ENCODE results near the gene RERE.
"Not testable (repeated sequence)": the region's sequence is repeated elsewhere in the genome, so short reads cannot be mapped to it uniquely, and the experiment has no call there.

Gene RERE

DNA sequence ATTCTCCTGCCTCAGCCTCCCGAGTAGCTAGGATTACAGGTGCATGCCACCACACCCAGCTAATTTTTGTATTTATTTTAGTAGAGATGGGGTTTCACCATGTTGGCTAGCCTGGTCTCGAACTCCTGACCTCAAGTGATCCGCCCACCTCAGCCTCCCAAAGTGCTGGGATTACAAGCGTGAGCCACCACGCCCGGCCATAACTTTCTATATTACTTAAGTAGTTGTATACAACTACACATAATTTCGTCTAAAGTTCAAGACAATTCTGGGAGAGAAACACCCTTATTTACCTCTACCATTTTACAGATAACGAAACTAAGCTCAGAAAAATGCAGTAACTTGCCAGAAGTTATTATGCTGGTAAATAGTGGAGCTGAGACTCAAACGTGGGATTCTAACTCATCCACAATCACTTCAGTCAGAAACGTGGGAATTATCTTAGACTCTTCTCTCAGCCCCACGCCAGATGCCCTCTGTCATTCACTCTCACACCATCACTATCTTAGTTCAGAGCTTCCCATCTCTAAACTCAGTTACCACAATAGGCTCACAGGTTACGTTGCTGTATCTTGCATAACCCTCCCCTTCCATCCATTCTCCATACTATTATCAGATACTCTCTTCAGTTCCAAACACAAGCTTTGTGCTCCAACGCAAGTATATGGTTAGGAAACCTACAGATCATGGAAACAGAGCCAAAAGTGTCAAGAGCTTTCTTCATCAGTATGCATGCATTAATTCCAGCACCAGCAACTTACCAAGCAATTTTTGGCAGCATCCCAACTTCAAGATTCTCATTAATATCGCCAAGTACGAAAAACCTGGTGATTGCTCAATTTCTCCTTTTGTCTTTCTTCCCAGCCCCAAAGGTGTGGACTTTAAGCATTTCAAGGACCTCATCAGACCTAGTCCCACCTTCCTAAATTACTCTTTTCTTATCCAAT is 69.3 kb downstream of the RERE start:
- no peak for DNase-seq

DNA sequence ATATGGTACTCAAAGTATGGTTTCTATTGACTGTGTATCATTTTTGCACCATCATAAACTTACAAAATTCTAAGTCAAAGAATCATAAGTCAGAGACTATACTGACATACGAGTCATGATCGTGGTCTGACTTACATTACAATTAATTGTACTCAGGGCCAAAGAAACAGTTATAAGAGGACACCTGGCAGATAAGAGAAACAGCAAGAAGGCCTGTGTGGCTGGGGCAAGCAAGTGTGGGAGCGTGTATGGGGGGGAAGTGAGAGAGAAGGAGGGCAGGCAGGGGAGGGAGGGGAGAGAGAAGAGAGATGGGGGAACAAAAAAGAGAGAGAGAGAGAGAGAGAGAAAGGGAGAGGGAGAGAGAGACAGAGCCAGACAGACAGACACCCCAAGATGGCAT is 70.9 kb downstream of the RERE start:
- no peak for DNase-seq

DNA sequence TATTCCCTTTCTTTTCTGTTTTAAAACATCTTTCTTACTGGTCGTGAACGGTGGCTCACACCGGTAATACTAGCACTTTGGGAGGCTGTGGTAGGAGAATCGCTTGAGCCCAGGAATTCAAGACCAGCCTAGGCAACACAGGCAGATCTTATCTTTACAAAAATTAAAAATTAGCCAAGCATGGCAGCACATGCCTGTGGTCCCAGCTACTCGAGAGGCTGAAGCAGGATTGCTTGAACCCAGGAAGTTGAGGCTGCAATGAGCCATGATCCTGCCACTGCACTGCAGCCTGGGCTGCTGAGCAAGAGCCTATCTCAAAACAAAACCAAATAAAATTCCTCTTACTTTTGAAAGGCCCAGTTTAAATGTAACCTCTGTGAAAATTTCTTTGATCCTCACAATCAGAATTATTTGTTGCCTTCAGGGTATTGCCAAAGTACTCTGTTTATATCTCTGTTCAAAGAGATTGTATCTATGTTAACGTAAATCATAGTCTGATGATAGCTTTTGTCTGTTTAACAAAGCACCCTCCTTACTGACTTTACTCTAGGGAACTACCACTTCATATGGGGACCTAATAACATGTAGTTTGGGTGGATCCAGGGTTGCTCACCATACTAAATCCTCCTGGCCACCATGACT is 71.6 kb downstream of the RERE start:
- DNase-seq, result no peak

DNA sequence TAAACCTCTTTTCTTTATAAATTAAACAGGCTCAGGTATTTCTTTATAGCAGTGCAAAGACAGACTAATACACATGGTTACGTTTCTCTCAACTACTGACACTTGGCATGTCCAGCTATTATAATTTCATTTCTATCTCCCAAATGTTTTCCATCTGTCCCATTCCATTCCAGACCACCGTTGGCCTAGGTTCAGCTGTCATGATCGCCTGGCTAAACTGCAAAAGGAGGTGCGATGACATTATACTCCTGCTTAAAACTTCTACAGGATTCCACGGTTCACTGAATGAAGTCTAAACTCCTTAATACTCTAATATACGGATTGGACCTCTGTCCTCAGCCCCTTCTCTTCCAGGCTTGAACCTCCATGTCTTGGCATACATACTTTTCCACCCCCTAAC is 72.1 kb downstream of the RERE start:
- no peak for DNase-seq

DNA sequence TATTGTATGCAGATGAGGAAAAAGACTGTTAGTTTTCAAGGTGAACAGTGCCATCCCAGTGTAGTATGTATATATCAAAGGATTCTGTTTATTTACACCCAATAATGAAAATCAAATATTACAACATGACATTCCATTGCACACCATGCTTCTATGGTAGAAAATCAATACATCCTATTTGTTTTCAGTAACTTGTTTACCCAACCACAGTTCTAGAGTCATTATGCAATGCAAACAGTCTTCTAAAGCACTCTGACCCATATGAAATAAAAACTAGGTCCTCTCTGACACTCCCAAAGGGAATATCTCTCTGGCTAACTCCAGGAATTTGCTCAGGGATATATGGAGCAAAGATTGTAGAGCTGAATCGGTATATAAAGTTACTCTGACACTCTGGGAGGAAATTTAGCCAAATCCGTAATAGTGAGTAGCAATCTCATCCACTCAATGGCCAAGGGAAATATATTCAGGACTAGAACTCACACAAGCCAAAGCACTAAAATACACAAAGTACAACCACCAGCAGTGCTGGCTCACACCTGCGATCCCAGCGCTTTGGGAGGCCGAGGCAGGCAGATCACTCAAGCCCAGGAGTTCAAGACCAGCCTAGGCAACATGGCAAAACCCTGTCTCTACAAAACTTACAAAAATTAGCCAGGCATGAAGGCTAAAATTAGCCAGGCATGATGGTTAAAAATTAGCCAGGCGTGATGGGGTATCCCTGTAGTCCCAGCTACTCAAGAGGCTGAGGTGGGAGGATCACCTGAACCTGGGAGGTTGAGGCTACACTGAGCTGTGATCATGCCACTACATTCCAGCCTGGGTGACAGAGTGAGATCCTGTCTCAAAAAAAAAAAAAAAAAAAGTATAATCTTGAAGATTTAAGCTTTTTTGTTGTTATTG is 75.2 kb downstream of the RERE start:
- DNase-seq, result no peak

DNA sequence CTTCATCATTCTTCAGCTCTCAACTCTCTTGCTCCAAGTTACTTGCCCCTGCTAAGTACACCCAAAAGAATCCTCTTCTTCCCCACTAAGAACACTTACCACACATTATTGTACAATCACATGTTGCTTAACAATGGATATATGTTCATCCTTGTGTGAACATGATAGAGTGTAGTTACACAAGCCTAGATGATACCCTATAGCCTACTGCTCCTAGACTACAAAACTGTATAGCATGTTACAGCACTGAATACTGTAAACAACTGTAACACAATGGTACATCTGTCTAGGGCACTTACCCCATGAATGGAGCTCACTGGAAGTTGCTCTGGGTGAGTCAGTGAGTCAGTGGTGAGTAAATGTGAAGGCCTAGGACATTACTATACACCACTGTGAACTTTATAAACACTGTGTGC is 77.4 kb downstream of the RERE start:
- DNase-seq, result no peak

DNA sequence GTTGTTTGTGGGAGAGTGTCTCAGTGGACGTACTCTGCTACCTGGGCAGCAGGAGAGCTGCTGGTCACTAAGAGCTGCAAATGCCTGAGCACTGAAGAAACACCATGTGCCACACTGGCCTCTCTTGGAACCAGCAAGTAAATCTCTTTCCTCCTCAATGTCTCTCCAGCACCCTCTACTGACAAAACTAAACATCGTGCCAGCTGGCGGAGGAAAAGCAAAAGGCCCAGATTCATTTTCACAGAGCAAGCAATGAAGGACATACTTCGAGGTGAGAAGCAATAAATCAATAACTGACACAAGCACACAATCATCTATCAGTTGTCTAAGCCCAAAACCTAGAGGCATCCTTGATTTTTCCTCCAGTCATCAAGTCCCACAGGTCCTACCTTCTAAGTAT is 78.1 kb downstream of the RERE start:
- DNase-seq, result no peak

DNA sequence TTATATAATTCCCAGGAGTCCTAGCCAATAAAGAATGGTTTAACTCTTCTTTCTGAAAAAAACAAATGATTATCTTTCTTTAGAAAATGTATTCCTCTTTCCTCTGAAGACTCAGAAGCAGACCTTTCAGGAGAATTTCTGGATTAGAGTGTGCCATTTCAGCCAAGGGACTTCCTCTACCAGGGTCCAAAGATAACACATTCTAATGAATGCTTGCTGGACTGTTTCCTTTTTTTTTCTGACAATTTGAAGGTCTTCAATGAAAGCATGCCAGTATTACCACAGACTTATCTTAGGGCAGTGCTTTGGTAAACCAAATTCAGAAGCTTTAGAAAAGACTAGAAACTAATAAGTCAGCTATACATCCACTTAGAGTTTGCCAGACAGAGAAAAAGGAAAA is 80.5 kb downstream of the RERE start:
- DNase-seq, result no peak

DNA sequence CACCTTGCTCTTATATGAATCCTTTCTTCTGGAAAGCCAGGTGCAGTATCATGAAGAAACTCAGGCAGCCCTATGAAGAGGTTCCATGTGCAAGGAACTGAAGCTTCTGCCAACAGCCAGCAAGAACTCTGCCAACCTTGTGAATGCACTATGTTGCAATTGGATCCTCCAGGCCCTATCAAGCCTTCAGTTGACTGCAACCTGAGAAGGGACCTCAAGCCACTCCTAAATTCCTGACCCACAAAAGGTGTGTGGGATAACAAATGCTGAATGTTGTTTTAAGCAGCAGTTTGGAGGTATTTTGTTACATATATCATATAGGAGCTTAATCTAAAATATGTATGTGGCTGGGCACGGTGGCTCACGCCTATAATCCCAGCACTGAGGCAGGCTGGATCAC is 84.0 kb downstream of the RERE start:
- DNase-seq, result no peak

DNA sequence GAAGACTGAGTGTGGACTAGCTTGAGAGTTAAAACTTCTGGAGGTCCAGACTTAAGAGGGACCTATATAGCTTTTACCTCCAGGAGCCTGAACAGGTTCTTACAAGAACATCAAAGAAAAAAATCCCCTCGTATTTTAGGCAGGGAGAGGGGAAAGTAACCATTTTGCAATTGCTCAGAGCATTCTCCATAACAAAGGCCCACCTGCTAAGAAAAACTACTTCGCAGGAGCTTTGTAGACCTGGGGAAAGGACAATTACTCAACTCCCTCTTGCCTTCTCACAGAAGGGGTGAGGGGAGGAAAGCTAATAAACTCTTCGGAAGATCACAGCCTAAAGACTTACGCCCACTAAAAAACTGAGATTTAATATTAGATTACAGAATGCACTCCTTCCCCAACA is 86.3 kb downstream of the RERE start:
- DNase-seq, result no peak

DNA sequence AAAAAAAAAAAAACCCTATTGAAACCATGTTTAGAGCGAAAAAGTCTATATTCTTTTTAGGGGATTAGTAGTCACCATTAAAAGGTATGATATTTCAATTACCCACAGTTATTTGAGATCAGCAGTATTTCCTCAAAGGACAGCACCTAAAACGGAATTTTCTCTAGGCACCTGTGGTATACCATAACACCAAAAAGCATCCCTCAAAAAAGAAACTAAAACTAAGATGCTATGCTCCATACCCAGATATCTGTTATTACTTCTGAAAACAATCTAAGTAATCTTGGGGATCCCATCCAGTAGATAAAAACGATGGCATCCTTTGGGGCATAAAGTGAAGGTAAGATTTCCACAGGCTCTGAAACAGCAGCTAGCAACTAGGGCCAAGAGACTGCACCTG is 89.0 kb downstream of the RERE start:
- no peak for DNase-seq

DNA sequence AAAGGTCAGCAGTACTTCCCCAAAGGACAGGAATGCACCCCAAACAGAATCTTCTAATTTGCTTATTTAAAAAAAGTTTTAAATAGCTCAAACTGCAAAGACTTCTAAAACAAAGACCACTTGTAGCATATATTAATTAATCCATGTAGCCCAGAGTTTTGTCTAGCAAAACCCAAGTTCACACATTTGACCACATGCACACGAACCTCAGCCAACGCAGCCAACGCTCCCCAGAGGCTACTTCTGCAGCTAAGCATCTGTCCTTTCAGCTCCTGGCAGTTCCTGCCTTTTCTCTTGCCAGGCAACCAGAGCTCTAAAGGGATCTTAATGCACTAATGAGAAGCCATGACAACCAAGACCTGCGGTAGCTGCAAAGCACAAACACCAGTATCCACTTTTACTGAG is 89.6 kb downstream of the RERE start:
- DNase-seq, result no peak

DNA sequence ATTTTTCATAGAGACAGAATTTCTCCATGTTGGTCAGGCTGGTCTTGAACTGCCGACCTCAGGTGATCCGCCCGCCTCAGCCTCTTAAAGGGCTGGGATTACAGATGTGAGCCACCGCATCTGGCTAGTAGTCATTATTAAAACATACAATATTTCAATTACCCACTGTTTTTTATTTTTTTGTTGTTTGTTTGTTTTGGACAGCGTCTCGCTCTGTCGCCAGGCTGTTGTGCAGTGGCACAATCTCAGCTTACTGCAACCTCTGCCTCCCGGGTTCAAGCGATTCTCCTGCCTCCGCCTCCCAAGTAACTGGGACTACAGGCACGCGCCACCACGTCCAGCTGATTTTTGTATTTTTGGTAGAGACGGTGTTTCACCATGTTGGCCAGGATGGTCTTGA is 90.1 kb downstream of the RERE start:
- DNase-seq, result not testable (repeated sequence)

DNA sequence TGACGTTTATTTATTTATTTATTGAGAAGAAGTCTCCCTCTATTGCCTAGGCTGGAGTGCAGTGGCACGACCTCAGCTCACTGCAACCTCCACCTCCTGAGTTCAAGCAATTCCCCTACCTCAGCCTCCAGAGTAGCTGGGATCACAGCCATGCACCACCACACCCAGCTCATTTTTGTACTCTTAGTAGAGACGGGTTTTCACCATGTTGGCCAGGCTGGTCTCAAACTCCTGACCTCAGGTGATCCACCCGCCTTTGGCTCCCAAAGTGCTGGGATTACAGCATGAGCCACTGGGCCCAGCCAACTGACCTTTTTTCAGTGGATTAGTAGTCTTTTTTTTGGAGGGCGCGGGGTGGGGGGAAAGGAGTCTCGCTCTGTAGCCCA is 90.6 kb downstream of the RERE start:
- not testable (repeated sequence) for DNase-seq

DNA sequence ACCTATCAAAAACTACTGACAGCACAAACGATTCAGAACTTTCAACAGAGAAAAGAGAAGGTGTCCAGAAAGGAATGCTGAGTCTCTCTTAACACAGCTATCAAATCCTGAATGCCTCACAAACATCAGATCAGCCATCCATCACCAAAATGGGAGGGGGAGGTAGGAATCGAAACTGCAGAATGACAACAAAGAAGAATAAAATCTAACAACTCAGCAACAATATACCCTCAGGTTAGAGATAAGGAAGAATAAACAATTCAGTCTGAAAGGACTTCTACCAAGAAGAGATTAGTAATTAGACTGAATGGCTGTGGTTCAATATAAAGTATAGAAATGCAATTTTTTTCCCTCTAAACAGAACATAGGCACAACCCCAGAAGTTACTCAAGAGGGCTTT is 94.4 kb downstream of the RERE start:
- DNase-seq, result no peak

DNA sequence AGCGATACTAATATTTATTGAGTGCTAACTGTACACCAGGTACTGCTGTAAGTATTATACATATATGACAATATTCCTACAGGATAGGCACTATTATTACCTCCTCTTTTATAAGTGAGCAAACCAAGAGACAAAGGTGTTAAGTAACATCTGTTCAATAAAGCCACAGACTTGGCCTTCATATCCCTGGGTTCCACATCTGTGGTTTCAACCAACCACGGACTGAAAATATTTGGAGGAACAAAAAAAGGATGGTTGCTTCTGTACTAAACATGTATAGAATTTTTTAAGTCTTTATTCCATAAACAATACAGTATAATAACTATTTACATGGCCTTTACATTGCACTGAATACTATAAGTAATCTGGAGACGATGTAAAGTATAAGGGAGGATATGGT is 95.1 kb downstream of the RERE start:
- no peak for DNase-seq

DNA sequence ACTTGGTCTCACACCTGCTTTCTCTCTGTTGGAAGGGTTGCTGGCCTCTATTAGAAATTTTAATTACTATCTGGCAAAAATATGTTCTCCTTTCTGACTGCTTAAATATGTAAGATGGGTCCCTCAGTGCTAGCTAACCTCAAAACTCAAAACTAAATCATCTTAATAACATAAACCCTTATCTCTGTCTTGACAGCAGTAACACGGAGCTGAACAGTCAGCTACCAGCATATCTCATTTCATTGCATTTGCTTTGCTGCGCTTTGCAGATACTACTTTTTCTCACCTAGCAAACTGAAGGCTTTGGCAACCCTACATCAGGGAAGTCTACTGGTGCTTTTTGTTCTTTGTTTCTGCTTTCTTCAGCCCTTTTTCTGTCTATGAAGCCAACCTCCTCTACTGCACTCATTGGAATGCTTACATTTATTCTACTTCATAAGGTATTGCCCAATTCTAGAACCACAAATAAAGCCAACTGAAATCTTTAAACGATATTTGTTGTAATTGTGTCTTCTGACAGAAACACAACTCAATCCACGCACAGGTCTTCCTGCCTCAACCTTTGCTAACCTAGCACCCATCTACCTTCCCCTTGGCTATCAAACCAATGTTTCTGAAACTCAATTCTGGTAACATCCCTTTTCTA is 95.6 kb downstream of the RERE start:
- no peak for DNase-seq

DNA sequence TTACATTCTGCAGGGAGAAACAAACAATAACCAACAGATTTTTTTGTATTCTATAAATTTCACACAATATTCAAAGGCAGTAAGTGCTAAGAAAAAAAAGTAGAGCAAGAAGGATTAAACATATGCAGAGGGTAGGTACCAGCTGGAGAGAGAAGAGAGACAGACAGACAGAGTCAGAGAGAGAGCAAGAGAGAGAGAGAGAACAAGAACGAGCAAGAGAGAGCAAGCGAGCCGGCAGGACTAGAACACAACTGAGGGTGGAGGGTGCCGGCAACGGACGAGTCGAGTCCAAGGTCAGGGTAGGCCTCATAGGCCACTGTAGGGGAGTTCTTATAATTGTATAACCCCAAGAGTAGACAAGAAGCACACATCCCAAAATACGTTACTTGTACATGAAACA is 97.1 kb downstream of the RERE start:
- no peak for DNase-seq

DNA sequence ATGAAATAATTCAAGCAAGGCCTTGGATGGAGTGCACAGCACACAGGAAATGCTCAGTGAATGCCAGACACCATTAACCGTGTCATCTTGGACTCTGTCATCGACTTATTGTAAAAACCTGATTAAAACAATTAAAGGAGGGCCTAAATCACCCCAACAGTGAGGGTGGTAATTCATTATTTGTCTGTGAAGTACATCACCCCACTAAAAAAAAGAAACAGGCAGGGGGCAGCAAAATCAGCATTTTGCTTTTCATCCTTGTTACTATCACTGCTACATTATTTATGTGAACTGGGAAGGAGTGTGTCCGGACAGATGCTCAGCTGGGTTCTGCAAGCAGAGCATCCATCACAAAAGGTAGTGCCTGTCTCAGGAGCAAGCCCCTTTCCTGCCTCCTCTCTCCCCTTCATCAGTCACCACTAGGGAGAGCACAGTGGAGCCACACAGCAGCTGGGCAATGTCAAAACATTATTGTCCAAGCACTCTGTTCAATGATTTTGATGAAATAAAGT is 98.5 kb downstream of the RERE start:
- no peak for DNase-seq

DNA sequence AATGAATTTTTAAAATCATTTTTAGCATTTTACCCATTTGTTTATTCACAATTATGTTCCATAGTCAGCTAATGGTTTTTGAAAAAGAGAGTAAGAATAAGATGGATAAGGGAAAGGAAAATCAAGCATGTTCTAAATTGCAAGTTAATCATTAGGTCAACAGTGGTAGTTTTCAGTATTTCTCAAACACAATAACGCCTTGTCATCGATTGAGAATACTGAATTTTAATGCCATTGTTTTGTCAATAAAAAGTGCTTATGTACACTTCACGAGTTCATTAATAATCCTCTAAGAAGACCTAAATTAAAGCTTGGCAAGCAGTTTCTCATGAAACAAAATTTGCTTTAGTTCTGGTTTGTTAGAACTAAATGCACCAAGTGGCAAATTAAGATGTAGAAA is 100.3 kb downstream of the RERE start:
- DNase-seq, result no peak

DNA sequence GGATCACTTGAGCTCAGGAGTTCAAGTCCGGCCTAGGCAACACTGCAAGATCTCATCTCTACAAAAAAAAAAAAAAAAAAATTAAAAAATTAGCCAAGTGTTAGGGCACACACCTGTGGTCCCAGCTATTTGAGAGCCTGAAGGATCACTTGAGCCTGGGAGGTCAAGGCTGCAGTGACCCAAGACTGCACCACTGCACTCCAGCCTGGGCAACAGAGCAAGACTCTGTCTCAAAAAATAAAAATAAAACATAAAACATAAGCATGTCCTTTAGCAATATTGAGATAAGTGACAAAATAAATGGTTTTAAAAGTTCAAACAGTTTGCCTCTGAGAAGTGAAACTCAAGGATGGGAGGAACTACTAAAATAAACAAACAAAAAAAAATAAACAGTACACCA is 101.2 kb downstream of the RERE start:
- DNase-seq, result no peak

DNA sequence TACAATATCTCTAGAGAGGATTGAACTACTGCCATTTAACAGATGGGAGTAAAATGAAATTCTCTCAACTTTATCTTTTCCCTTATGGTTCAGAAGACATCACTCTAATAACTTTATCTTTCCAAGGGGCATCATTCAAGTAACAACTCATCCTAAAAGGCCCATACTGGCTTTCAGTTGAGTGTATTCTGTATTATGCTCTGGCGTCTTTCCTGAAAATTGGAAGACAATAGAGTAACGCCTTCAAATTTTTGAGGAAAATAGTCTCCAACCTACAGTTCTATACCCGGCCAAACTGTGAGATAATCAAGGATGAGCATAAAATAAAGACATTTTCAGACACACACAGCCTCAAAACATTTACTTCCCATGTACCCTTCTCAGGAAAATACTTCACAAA is 103.3 kb downstream of the RERE start:
- DNase-seq, result no peak
